HEK293 (cell line): ENCODE data around the gene IL17D.

Experiments used
- GLIS1 ChIP-seq: fragments of 450-650 bp; formaldehyde crosslinking; IDR thresholded peaks from 2 replicates; pipeline ENCODE4 v1.5.1; 2016; ENCODE audit warnings: missing biosample characterization, missing genetic modification characterization
- MZF1 ChIP-seq: fragments of 450-650 bp; formaldehyde crosslinking; IDR thresholded peaks from 2 replicates; pipeline ENCODE4 v1.5.1; 2017; ENCODE audit warnings: missing biosample characterization, missing genetic modification characterization, borderline replicate concordance
- REST ChIP-seq: fragments of 450-650 bp; formaldehyde crosslinking; IDR thresholded peaks from 2 replicates; pipeline ENCODE4 v1.5.1; 2016; ENCODE audit warnings: missing biosample characterization, missing genetic modification characterization
- SP7 ChIP-seq: fragments of 450-650 bp; formaldehyde crosslinking; IDR thresholded peaks from 2 replicates; pipeline ENCODE4 v1.5.1; 2016; ENCODE audit warnings: missing biosample characterization, missing genetic modification characterization
- TRIM28 ChIP-seq: IDR thresholded peaks from 2 replicates; pipeline ENCODE4 v1.6.1; 2011; ENCODE audit warnings: low read length, control low read depth, borderline replicate concordance
- YY1 ChIP-seq: fragments of 450-650 bp; formaldehyde crosslinking; IDR thresholded peaks from 2 replicates; pipeline ENCODE4 v1.5.1; 2018; ENCODE audit warnings: missing biosample characterization, missing genetic modification characterization
- ZNF138 ChIP-seq: fragments of 450-650 bp; formaldehyde crosslinking; IDR thresholded peaks from 2 replicates; pipeline ENCODE4 v1.5.1; 2016; ENCODE audit warnings: missing biosample characterization, missing genetic modification characterization, borderline replicate concordance
- ZNF221 ChIP-seq: fragments of 450-650 bp; formaldehyde crosslinking; IDR thresholded peaks from 2 replicates; pipeline ENCODE4 v1.5.1; 2017; ENCODE audit warnings: missing biosample characterization, missing genetic modification characterization, borderline replicate concordance
- ZNF292 ChIP-seq: fragments of 450-650 bp; formaldehyde crosslinking; IDR thresholded peaks from 2 replicates; pipeline ENCODE4 v1.5.1; 2016; ENCODE audit warnings: low read depth, missing biosample characterization, missing genetic modification characterization, borderline replicate concordance
- TF ChIP-seq, protein P1 (sequence below): fragments of 450-650 bp; formaldehyde crosslinking; IDR thresholded peaks from 2 replicates; pipeline ENCODE4 v1.5.1; 2016; ENCODE audit warnings: missing biosample characterization, missing genetic modification characterization

- TF ChIP-seq TRIM28 = no peak
- TF ChIP-seq, protein P1, sequence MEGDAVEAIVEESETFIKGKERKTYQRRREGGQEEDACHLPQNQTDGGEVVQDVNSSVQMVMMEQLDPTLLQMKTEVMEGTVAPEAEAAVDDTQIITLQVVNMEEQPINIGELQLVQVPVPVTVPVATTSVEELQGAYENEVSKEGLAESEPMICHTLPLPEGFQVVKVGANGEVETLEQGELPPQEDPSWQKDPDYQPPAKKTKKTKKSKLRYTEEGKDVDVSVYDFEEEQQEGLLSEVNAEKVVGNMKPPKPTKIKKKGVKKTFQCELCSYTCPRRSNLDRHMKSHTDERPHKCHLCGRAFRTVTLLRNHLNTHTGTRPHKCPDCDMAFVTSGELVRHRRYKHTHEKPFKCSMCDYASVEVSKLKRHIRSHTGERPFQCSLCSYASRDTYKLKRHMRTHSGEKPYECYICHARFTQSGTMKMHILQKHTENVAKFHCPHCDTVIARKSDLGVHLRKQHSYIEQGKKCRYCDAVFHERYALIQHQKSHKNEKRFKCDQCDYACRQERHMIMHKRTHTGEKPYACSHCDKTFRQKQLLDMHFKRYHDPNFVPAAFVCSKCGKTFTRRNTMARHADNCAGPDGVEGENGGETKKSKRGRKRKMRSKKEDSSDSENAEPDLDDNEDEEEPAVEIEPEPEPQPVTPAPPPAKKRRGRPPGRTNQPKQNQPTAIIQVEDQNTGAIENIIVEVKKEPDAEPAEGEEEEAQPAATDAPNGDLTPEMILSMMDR (tag by site-specific recombination) = no peak
- TF ChIP-seq YY1 (tag by site-specific recombination) = no peak
- no peak for TF ChIP-seq SP7 (tag by site-specific recombination)
- no peak for TF ChIP-seq ZNF138 (tag by site-specific recombination)
- TF ChIP-seq ZNF221 (tag by site-specific recombination) = no peak
- no peak for TF ChIP-seq GLIS1 (tag by site-specific recombination)
- no peak for TF ChIP-seq ZNF292 (tag by site-specific recombination)
- TF ChIP-seq REST (tag by site-specific recombination) = no peak
- TF ChIP-seq MZF1 (tag by site-specific recombination) = no peak
Observed at GRCh38 chr13:20685092-20685491, 18.4 kb upstream of the IL17D start.
